GM12801 (cell line): Measurements from ENCODE around the gene ARHGAP28.

ENCODE experiments used
- TF ChIP-seq, protein P1 (sequence below): IDR thresholded peaks from one replicate; pipeline ENCODE4 v1.5.1; 2011; ENCODE audit warnings: control low read depth; ENCODE audit not compliant: insufficient read length; ENCODE audit errors: extremely low read depth

The ARHGAP28 gene

DNA sequence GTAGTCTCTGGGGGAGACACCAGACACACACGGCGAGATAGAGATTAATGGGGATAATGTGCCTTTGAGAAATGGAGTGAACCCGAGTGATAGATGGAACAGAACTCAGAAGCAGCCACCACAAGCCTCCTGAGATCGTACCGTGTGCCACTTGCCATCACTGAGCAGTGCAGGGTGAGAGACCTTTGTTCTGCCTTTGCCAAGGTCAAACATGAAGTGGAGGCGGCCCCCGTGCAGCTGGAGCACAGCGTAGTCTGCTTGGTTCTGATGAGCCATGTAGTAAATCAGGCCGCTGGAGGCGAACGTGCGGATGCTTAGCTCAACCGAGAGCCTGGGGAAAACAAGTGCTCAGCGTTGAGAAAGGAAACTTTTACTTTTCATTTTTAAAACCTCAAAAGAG is 221.1 kb downstream of the ARHGAP28 start:
- TF ChIP-seq, protein P1, sequence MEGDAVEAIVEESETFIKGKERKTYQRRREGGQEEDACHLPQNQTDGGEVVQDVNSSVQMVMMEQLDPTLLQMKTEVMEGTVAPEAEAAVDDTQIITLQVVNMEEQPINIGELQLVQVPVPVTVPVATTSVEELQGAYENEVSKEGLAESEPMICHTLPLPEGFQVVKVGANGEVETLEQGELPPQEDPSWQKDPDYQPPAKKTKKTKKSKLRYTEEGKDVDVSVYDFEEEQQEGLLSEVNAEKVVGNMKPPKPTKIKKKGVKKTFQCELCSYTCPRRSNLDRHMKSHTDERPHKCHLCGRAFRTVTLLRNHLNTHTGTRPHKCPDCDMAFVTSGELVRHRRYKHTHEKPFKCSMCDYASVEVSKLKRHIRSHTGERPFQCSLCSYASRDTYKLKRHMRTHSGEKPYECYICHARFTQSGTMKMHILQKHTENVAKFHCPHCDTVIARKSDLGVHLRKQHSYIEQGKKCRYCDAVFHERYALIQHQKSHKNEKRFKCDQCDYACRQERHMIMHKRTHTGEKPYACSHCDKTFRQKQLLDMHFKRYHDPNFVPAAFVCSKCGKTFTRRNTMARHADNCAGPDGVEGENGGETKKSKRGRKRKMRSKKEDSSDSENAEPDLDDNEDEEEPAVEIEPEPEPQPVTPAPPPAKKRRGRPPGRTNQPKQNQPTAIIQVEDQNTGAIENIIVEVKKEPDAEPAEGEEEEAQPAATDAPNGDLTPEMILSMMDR, result no peak

DNA sequence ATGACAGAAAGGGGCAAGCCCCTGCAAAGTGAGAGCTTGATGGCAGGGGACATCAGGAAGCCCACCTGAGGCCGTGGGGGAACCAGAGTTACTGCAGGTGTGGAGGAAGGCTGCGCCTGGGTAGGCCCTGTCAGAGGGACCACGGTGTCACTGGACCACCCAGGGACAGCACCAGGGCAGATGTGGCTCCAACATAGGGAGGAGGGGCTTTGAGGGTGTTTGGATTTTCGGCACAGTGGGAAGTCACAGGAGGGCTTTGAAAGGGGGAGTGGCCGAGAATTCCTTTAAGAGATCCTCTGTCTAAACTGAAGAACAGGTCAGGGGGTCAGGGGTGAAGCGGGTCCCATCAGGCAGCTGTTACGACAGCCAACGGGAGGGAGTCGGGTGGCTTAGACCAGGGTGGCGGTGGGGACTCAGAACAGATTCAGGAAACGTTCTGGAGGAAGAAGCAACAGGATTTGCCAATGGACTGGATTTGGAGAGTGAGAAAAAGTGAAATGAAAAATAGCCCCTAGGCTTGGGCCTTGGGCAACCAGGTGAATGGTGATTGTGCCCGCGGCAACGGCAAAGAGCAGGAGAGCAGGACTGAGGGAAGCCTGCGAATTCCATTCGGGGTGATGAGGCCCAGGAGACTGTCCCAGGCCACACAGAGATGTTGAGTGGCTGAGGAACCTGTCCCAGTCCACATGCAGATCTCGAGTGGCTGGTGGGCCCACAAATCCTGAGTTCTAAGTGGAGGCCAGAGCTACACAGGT is 222.0 kb downstream of the ARHGAP28 start:
- TF ChIP-seq, protein P1, result no peak

DNA sequence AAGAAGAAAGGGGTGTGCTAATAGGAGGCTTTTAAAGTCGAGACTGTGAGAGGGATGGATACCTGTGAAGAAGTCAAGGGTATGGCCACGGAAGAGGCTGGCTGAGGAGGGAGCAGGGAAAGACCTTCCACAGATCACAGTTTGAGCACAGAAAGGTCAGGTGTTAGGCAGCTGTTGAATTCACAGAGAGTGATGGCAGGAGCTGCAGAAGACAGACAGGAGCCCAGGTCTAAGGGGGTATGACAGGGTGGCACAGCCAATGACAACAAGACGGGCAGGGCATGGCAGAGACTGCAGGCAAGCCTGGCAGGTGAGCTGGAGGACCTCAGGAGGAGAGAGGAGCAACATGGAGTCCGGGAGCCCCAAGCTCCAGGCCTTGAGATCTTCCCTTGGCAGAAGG is 225.0 kb downstream of the ARHGAP28 start:
- TF ChIP-seq, protein P1, result no peak

DNA sequence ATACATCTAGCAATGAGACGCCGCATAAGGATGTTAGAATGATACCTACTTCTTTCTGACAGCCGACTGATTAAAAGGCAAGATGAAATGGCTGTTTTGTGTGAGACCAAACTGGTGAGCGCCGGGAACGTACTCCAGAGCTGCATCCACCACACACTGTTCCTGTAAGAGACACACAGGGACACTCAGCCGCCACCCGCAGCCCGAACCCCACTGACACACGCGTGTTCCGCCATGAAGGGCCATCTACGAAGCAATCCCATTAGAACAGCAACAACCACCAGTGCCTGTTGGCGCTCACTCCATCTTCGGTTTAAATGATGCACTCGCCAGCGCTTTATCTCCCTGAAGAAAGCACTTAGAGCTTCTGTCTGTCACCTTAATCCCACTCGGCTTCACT is 225.8 kb downstream of the ARHGAP28 start:
- TF ChIP-seq, protein P1, result no peak

DNA sequence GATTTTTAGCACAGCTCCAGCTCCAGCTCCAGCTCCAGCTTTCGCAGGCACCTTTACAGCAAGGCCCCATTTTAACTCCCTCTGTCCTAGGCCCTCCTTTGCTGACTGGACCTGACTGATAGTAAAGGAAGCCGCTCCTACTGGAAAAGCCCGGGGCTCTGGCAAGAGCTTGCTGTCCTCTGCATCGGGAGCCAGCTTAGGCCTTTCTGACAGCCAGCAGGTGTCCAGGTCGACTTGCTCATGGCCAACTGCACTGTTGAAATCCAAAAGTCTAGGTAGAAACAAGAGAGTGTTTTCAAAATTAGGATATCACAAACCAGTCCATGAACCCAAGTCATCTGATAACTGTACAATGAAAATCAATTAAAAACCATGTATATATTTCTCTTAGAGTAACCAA is 227.0 kb downstream of the ARHGAP28 start:
- TF ChIP-seq, protein P1, result no peak

DNA sequence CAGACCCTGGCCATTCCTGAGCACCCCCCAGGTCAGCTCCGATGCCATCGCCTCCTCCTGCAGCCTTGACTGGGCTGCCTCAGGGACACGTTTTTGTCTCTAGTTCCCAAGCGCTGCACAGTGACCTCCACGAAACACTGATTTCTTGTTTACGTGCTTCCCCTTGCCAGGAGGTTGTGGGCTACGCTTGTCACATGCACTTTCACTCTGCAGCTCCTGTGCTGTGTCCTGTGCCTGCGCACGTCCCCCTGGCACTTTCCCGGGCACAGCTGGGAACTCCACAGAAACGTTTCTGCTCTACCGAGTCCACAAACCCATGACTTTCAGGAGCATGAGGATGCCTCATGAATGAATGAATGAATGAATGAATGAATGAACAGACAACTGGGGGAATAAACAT is 227.5 kb downstream of the ARHGAP28 start:
- TF ChIP-seq, protein P1, result no peak

DNA sequence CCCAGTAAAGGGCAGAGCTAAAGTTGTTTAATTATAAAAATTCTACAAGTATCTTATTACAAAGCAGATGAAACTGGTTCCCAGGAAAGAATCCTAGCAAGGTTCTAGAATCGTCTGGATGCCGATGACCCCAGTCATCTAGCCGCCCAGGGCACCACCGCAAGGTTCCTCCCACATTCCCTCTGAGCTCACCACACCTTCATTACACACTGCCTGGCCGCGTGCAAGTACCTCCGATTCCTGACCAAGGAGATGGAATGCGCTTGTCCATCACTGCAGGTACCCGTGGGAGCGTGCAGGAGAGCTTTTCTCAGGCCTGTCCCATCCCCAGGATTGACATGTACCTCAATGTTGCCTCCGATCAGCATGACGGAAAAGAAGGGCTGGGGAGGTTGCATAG is 229.6 kb downstream of the ARHGAP28 start:
- TF ChIP-seq, protein P1, result no peak

DNA sequence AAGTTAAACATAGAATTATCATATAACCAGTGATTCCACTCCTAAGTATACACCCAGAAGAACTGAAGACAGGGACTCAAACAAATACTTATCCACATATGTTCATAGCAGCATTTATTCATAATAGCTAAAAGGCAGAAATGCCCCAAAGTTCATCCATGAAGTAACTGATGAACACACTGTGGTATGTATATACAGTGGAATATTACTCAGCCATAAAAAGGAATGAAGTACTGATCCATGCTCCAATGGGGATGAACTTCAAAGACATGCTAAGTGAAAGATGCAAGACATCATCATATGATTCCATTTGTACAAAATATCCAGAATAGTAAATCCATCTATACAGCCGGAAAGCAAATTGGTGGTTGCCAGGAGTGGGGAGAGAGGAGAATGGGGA is 230.6 kb downstream of the ARHGAP28 start:
- TF ChIP-seq, protein P1, result no peak
